HepG2 (cell line): ENCODE results near the gene WDR7. TPM values are rescaled to one million over a fixed set of nuclear protein-coding genes. Genes with fewer than 3 reads are reported as not detected.

Source experiments
- ATAC-seq: fragments of 200-7000 bp; cut with Tn5 transposase; 3 replicates; pipeline ENCODE4 v1.9.1; 2020; ENCODE audit warnings: mild to moderate bottlenecking, moderate library complexity
- BruUV-seq: library from RNA; stranded (reverse); fragments of 400-500 nt; replicated peaks from 2 replicates; lab custom pipeline; 2021; lab: Mats Ljungman, UMichigan
- CTCF ChIA-PET: fragments of 300-600 bp; formaldehyde crosslinking; extraction: SDS; loops from one replicate; lab custom pipeline; 2021; ENCODE audit warnings: low total read pairs, inconsistent platforms, low intra/inter-chr PET ratio; lab: Yijun Ruan, JAX
- POLR2A ChIA-PET: fragments of 350-600 bp; sonication (Branson Sonifier 250); formaldehyde crosslinking; loops from one replicate; lab custom pipeline; 2020; ENCODE audit warnings: antibody characterized with exemption, inconsistent platforms; lab: Yijun Ruan, JAX
- DNase-seq: peaks from one replicate; pipeline ENCODE4 v3.0.0-alpha.2; 2015; ENCODE audit warnings: low spot score
- FAIRE-seq: peaks from 3 replicates; lab custom pipeline; 2011; peaks lifted over from hg19 to GRCh38; lab: Jason Lieb, UNC
- H2AFZ ChIP-seq: one replicate; pipeline ENCODE4 v1.6.1; 2011; ENCODE audit warnings: low read length, inconsistent platforms
- H3K27ac ChIP-seq: fragments of 300-600 bp; 3 replicates; pipeline ENCODE4 v1.8.0; 2011; ENCODE audit warnings: mixed run types, mild to moderate bottlenecking, mixed read lengths, low read length, inconsistent platforms; ENCODE audit not compliant: insufficient read depth; ENCODE audit errors: extremely low read length
- H3K27me3 ChIP-seq, 2 experiments: fragments of 200-600 bp in 1 of 2; 2 replicates in 1 of 2; 3 replicates in 1 of 2; pipeline versions ENCODE4 v1.6.0 to v1.8.0; 2011; ENCODE audit warnings: low read length in 2 of 2, mild to moderate bottlenecking in 2 of 2, moderate library complexity in 2 of 2, inconsistent platforms in 1 of 2; ENCODE audit not compliant: insufficient read depth in 2 of 2, control insufficient read depth in 1 of 2
- H3K36me3 ChIP-seq, 2 experiments: fragments of 200-600 bp in 1 of 2; replicated peaks in 1 of 2; 2 replicates in 1 of 2; 3 replicates in 1 of 2; pipeline versions ENCODE4 v1.5.1 to v1.8.0; 2011; ENCODE audit warnings: low read length in 2 of 2, inconsistent platforms in 1 of 2; ENCODE audit not compliant: insufficient read depth in 2 of 2, control insufficient read depth in 1 of 2
- H3K4me1 ChIP-seq: 2 replicates; pipeline ENCODE4 v1.5.1; 2012; ENCODE audit warnings: low read length, inconsistent platforms; ENCODE audit not compliant: insufficient read depth
- H3K4me2 ChIP-seq: 2 replicates; pipeline ENCODE4 v1.6.0; 2011; ENCODE audit warnings: low read depth, low read length, inconsistent platforms
- H3K4me3 ChIP-seq, 3 experiments: fragments of 200-600 bp in 1 of 3; sonication (generic), shearing (Covaris generic) in 1 of 3; replicated peaks in 1 of 3; 2 replicates each; pipeline ENCODE4 v1.5.1; 2011 to 2016; ENCODE audit warnings: low read length in 3 of 3, inconsistent platforms in 2 of 3, low read depth in 2 of 3, mild to moderate bottlenecking in 2 of 3, control low read depth in 1 of 3, mixed read lengths in 1 of 3; ENCODE audit not compliant: insufficient read depth in 1 of 3
- H3K79me2 ChIP-seq: one replicate; pipeline ENCODE4 v1.6.1; 2011; ENCODE audit warnings: low read length, inconsistent platforms; ENCODE audit not compliant: insufficient read depth
- H3K9ac ChIP-seq: 2 replicates; pipeline ENCODE4 v1.6.0; 2011; ENCODE audit warnings: mild to moderate bottlenecking, low read depth, low read length, inconsistent platforms; ENCODE audit not compliant: insufficient read depth
- H3K9me3 ChIP-seq: 2 replicates; pipeline ENCODE4 v1.5.1; 2012; ENCODE audit warnings: mild to moderate bottlenecking, low read length
- H4K20me1 ChIP-seq: 2 replicates; pipeline ENCODE4 v1.6.0; 2011; ENCODE audit warnings: inconsistent platforms, mild to moderate bottlenecking, low read length, moderate library complexity; ENCODE audit not compliant: insufficient read depth
- CBFB ChIP-seq: sonication (generic); formaldehyde crosslinking; IDR thresholded peaks from 2 replicates; pipeline ENCODE4 v1.4.0; 2020; ENCODE audit warnings: missing genetic modification reagents
- CBX1 ChIP-seq: IDR thresholded peaks from one replicate; pipeline ENCODE4 v1.6.1; 2016; ENCODE audit warnings: antibody characterized with exemption, low read depth
- CREB1 ChIP-seq, 2 experiments: fragments of 450-650 bp in 1 of 2; IDR thresholded peaks; 2 replicates each; pipeline ENCODE4 v1.6.1; 2016 to 2017; ENCODE audit warnings: control low read depth in 1 of 2, mild to moderate bottlenecking in 1 of 2, missing compliant biosample characterization in 1 of 2, missing genetic modification characterization in 1 of 2
- HDAC2 ChIP-seq: sonication (generic); formaldehyde crosslinking; IDR thresholded peaks from 2 replicates; pipeline ENCODE4 v1.4.0; 2020; ENCODE audit warnings: missing genetic modification reagents
- PCBP1 ChIP-seq: fragments of 200-400 bp; formaldehyde crosslinking; IDR thresholded peaks from 2 replicates; pipeline ENCODE4 v1.6.1; 2017; ENCODE audit warnings: mild to moderate bottlenecking, low read depth, low read length, borderline replicate concordance
- TEAD2 ChIP-seq: sonication (generic); formaldehyde crosslinking; IDR thresholded peaks from 2 replicates; pipeline ENCODE4 v1.9.0; 2021; ENCODE audit warnings: missing genetic modification reagents
- WIZ ChIP-seq: sonication (generic); formaldehyde crosslinking; IDR thresholded peaks from 2 replicates; pipeline ENCODE4 v1.5.1; 2020; ENCODE audit warnings: mild to moderate bottlenecking, missing genetic modification reagents
- ZBTB3 ChIP-seq: sonication (generic); formaldehyde crosslinking; IDR thresholded peaks from 2 replicates; pipeline ENCODE4 v1.4.0; 2020; ENCODE audit warnings: low read depth, mild to moderate bottlenecking, moderate library complexity, missing genetic modification reagents, borderline replicate concordance
- ZNF101 ChIP-seq: sonication (generic); formaldehyde crosslinking; IDR thresholded peaks from 2 replicates; pipeline ENCODE4 v1.4.0; 2020; ENCODE audit warnings: mild to moderate bottlenecking, low read depth, missing genetic modification reagents, borderline replicate concordance
- ZNF20 ChIP-seq: sonication (generic); formaldehyde crosslinking; IDR thresholded peaks from 2 replicates; pipeline ENCODE4 v1.4.0; 2020; ENCODE audit warnings: mild to moderate bottlenecking, moderate library complexity, missing genetic modification reagents
- ZNF564 ChIP-seq: sonication (generic); formaldehyde crosslinking; IDR thresholded peaks from 2 replicates; pipeline ENCODE4 v1.8.1; 2023; ENCODE audit warnings: mild to moderate bottlenecking, missing genetic modification reagents
- ZNF616 ChIP-seq: sonication (generic); formaldehyde crosslinking; IDR thresholded peaks from 2 replicates; pipeline ENCODE4 v1.5.0; 2020; ENCODE audit warnings: low read depth, mild to moderate bottlenecking, missing genetic modification reagents
- WGBS: methylation state at CpG from one replicate; pipeline ENCODE4 v1.1.6; 2017; ENCODE audit warnings: low lambda C conversion rate; 5-methylcytosine and 5-hydroxymethylcytosine counted together
- in situ Hi-C: cut with HindIII; loops from 2 replicates; pipeline ENCODE4 v1.10.0; 2017; ENCODE audit warnings: low pct_unique_long_range_greater_than_20kb; ENCODE audit not compliant: extremely low pct_ligation_motif_present
- intact Hi-C: fragments of 100-400 bp; cut with micrococcal nuclease; formaldehyde crosslinking; loops from one replicate; pipeline ENCODE4 v1.10.0; 2022; ENCODE audit not compliant: unreplicated experiment
- polyA plus RNA-seq, 8 experiments: library from polyadenylated mRNA; depleted of rRNA in 3 of 8; stranded (reverse) in 7 of 8; unstranded in 1 of 8; fragments of >200 nt; fragmentation: Illumina TruSeq in 4 of 8; extraction: Trizol in 4 of 8; gene quantifications; 2 replicates each; pipeline versions ENCODE4 v1.2.1 to v1.2.3, GENCODE V29; 2011 to 2016; ENCODE audit warnings: low read depth in 4 of 8, missing spikeins in 1 of 8, mixed read lengths in 1 of 8; ENCODE audit not compliant: insufficient read depth in 1 of 8
- total RNA-seq, 5 experiments: library from RNA; depleted of rRNA; stranded (reverse); fragments of >200 nt; fragmentation: Illumina TruSeq; extraction: Trizol; gene quantifications; 2 replicates each; pipeline ENCODE4 v1.2.3, GENCODE V29; 2016; ENCODE audit warnings: low read depth in 1 of 5

The WDR7 gene
- total and polyA plus RNA-seq, 2 of the 13 experiments (the other 11 are each of a cell fraction or from before 2014, with no cell fraction given), result 2.0 to 7.8 TPM

- DNase-seq, result no peak
- ChIA-PET POLR2A (no interaction called here), CTCF (no interaction called here)
- H3K36me3 ChIP-seq, result no peaks in the 10 kb centered on the region
- no peaks in the 10 kb centered on the region for H3K9me3 ChIP-seq
- TF ChIP-seq PCBP1 (no peak), ZNF20 (CRISPR knock-in tag) (no peak), CBX1 (no peak), HDAC2 (CRISPR knock-in tag) (no peak), ZNF616 (no peak), ZNF101 (CRISPR knock-in tag) (no peak), WIZ (no peak), TEAD2 (CRISPR knock-in tag) (no peak), ZNF564 (CRISPR knock-in tag) (no peak), ZBTB3 (no peak), CBFB (no peak), CREB1 (IDR thresholded peaks at IDR 0.05) (no peak), CREB1 (CRISPR knock-in tag; IDR thresholded peaks at IDR 0.05) (no peak)
- FAIRE-seq, result no peak
- in situ Hi-C loops, result no loop called here
- no peak overlapping the region for H3K4me3 ChIP-seq
- no peak for ATAC-seq
- no peak overlapping the region for H3K4me2 ChIP-seq
- H3K27me3 ChIP-seq, result no peaks in the 10 kb centered on the region; a peak in 1 of 5 replicates
- H3K79me2 ChIP-seq, result no peaks in the 10 kb centered on the region
- 0 out of 2 replicates have a peak, but pooled peaks cover 6% of the 10 kb centered on the region for H3K4me1 ChIP-seq
- H2AFZ ChIP-seq, result no peak overlapping the region
- no TSS peak for BruUV-seq
- H3K27ac ChIP-seq, result no peak overlapping the region
- H3K9ac ChIP-seq, result no peak overlapping the region
- no peaks in the 10 kb centered on the region for H4K20me1 ChIP-seq
- WGBS, result 80% methylated on average over 2 of the region's 2 CpGs
- intact Hi-C loops, result no loop called here
Measured at GRCh38 chr18:56676639-56677038, 25.5 kb downstream of the WDR7 start.
